NAMALWA (cell line): ENCODE measurements around the gene NDST3.
"Not testable (repeated sequence)": the region's sequence is repeated elsewhere in the genome, so short reads cannot be mapped to it uniquely, and the experiment has no call there.

Source experiments
- DNase-seq: peaks from one replicate; pipeline ENCODE4 v3.0.0-alpha.2; 2015; ENCODE audit warnings: low spot score

Gene NDST3

GRCh38 chr4:118180776-118181175, 146.5 kb downstream of the NDST3 start:
- no peak for DNase-seq

GRCh38 chr4:118190903-118191302, 156.6 kb downstream of the NDST3 start:
- no peak for DNase-seq

- no peak for DNase-seq
Measured at GRCh38 chr4:118193421-118193820, 159.1 kb downstream of the NDST3 start.

GRCh38 chr4:118206627-118207026, 172.3 kb downstream of the NDST3 start:
- no peak for DNase-seq

- DNase-seq, result no peak
Measured at GRCh38 chr4:118213101-118213500, 178.8 kb downstream of the NDST3 start.

GRCh38 chr4:118215826-118216225, 181.5 kb downstream of the NDST3 start:
- DNase-seq, result no peak

- DNase-seq, result no peak
Measured at GRCh38 chr4:118221227-118221800, 187.0 kb downstream of the NDST3 start.

GRCh38 chr4:118224243-118224829, 190.1 kb downstream of the NDST3 start:
- DNase-seq, result peak; percentile 65

GRCh38 chr4:118225511-118225910, 191.2 kb downstream of the NDST3 start:
- no peak for DNase-seq

- no peak for DNase-seq
Measured at GRCh38 chr4:118226311-118227010, 192.2 kb downstream of the NDST3 start.

GRCh38 chr4:118235566-118236120, 201.4 kb downstream of the NDST3 start:
- no peak for DNase-seq

- no peak for DNase-seq
Measured at GRCh38 chr4:118237531-118237930, 203.2 kb downstream of the NDST3 start.

GRCh38 chr4:118249890-118250289, 215.6 kb downstream of the NDST3 start:
- no peak for DNase-seq

- DNase-seq, result no peak
Measured at GRCh38 chr4:118254368-118254767, 220.1 kb downstream of the NDST3 start.

GRCh38 chr4:118259111-118259510, 224.8 kb downstream of the NDST3 start:
- DNase-seq, result no peak

GRCh38 chr4:118260309-118260708, 226.0 kb downstream of the NDST3 start:
- no peak for DNase-seq

GRCh38 chr4:118264096-118264495, 229.8 kb downstream of the NDST3 start:
- no peak for DNase-seq

- no peak for DNase-seq
Measured at GRCh38 chr4:118265312-118266144, 231.2 kb downstream of the NDST3 start.

- DNase-seq, result not testable (repeated sequence)
Measured at GRCh38 chr4:118266145-118266496, 231.8 kb downstream of the NDST3 start.

GRCh38 chr4:118268780-118269179, 234.5 kb downstream of the NDST3 start:
- DNase-seq, result no peak

- DNase-seq, result peak; percentile 71
Measured at GRCh38 chr4:118270492-118270891, 236.2 kb downstream of the NDST3 start.

GRCh38 chr4:118271788-118272187, 237.5 kb downstream of the NDST3 start:
- no peak for DNase-seq
